MCF 10A (cell line): ENCODE results near the gene ERC2. TPM values are rescaled to one million over a fixed set of nuclear protein-coding genes. Genes with fewer than 3 reads are reported as not detected.

Experiments
- BruUV-seq: library from RNA; stranded (reverse); fragments of 400-500 nt; replicated peaks from 2 replicates; lab custom pipeline; 2021; lab: Mats Ljungman, UMichigan
- CTCF ChIA-PET: fragments of 300-600 bp; sonication (Branson Sonifier 250); formaldehyde crosslinking; extraction: SDS; loops from one replicate; lab custom pipeline; 2021; ENCODE audit warnings: antibody characterized with exemption, inconsistent platforms; lab: Yijun Ruan, JAX
- POLR2A ChIA-PET: fragments of 300-600, 350-650 bp; sonication (Branson Sonifier 250); formaldehyde crosslinking; extraction: SDS; loops from one replicate; lab custom pipeline; 2020; ENCODE audit warnings: antibody characterized with exemption, inconsistent platforms; lab: Yijun Ruan, JAX
- DNase-seq: peaks from one replicate; pipeline ENCODE4 v3.0.0-alpha.2; 2018; ENCODE audit not compliant: unreplicated experiment
- H3K27ac Mint-ChIP-seq: one replicate; pipeline ENCODE4 v1.8.0; 2022; ENCODE audit warnings: mild to moderate bottlenecking, low read depth, mixed read lengths; ENCODE audit not compliant: unreplicated experiment
- H3K27me3 Mint-ChIP-seq: one replicate; pipeline ENCODE4 v1.8.0; 2022; ENCODE audit warnings: mixed read lengths; ENCODE audit not compliant: insufficient read depth, unreplicated experiment
- H3K36me3 Mint-ChIP-seq: one replicate; pipeline ENCODE4 v1.8.0; 2022; ENCODE audit warnings: mild to moderate bottlenecking, moderate library complexity, mixed read lengths; ENCODE audit not compliant: insufficient read depth, unreplicated experiment
- H3K4me1 Mint-ChIP-seq: one replicate; pipeline ENCODE4 v1.8.0; 2022; ENCODE audit warnings: mixed read lengths; ENCODE audit not compliant: insufficient read depth, unreplicated experiment
- H3K4me3 Mint-ChIP-seq: one replicate; pipeline ENCODE4 v1.8.0; 2022; ENCODE audit warnings: mild to moderate bottlenecking, moderate library complexity, mixed read lengths; ENCODE audit not compliant: unreplicated experiment
- H3K9me3 Mint-ChIP-seq: one replicate; pipeline ENCODE4 v1.8.0; 2022; ENCODE audit warnings: mixed read lengths; ENCODE audit not compliant: unreplicated experiment
- CTCF ChIP-seq: fragments of 200-600 bp; IDR thresholded peaks from one replicate; pipeline ENCODE4 v1.8.0; 2022; ENCODE audit warnings: antibody characterized with exemption, mild to moderate bottlenecking; ENCODE audit not compliant: unreplicated experiment
- intact Hi-C: fragments of 100-400 bp; cut with micrococcal nuclease; formaldehyde crosslinking; loops from 2 replicates; pipeline ENCODE4 v1.14.1; 2022
- total RNA-seq: library from RNA; stranded (reverse); gene quantifications from 2 replicates; pipeline ENCODE4 v1.2.3, GENCODE V29; 2022

The ERC2 gene
- total RNA-seq, 1 experiment from 2014 or later, result 0.42 TPM

DNA sequence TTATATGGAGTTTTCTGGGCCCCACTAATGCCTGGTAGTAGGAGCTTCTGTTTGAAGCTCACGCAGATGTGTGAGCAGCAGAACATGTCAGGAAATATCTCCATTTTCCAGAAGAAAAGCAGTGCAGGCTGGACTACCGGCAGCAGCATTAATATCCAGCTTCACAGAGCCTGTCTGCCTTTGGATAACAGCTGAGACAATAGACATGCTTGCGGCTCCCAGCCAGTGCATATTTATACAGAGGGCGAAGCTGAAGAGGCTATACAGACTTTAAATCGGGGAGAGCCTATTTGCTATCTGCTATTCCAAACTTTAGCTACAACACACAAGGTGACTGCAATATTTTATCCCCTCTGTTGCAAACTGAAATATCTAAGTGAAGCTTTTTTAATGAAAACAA lies 731.1 kb downstream of the ERC2 start:
- no peak for DNase-seq
- Mint-ChIP-seq H3K36me3 (no peaks in the 10 kb centered on the region), H3K9me3 (no peaks in the 10 kb centered on the region), H3K4me3 (no peak overlapping the region), H3K27me3 (peaks cover 7% of the 10 kb centered on the region), H3K4me1 (no peaks in the 10 kb centered on the region), H3K27ac (no peak overlapping the region)
- no TSS peak for BruUV-seq
- intact Hi-C loops, result no loop called here
- ChIA-PET POLR2A (no interaction called here), CTCF (interaction anchor here (0.8 to 1.9 kb wide), 5 partner anchors 9 to 514 kb away, joined by 3 to 5 read pairs (median 4); no protein-coding TSS in a partner anchor)
- TF ChIP-seq CTCF, result no peak

- BruUV-seq, result no TSS peak
- peak; percentile 7 for DNase-seq
- Mint-ChIP-seq H3K9me3 (no peaks in the 10 kb centered on the region), H3K27ac (no peak overlapping the region), H3K4me3 (no peak overlapping the region), H3K27me3 (peaks cover 7% of the 10 kb centered on the region), H3K36me3 (no peaks in the 10 kb centered on the region), H3K4me1 (no peaks in the 10 kb centered on the region)
- CTCF ChIA-PET, result interaction anchor here (1.2 kb wide), 1 partner anchor 162 kb away, joined by 3 read pairs; no protein-coding TSS in a partner anchor
- POLR2A ChIA-PET, result no interaction called here
- intact Hi-C loops, result no loop called here
- TF ChIP-seq CTCF, result no peak
Measured at GRCh38 chr3:55735976-55736375, 732.3 kb downstream of the ERC2 start.

GRCh38 chr3:55731741-55732140 lies 736.5 kb downstream of the ERC2 start:
- Mint-ChIP-seq H3K36me3 (no peaks in the 10 kb centered on the region), H3K4me3 (no peak overlapping the region), H3K27me3 (peaks cover 7% of the 10 kb centered on the region), H3K4me1 (no peaks in the 10 kb centered on the region), H3K9me3 (no peaks in the 10 kb centered on the region), H3K27ac (no peak overlapping the region)
- no peak for DNase-seq
- intact Hi-C loops, result no loop called here
- ChIA-PET POLR2A (no interaction called here), CTCF (interaction anchor here (0.8 to 4.0 kb wide), 4 partner anchors 10 to 17 kb away, joined by 3 to 25 read pairs (median 6); no protein-coding TSS in a partner anchor)
- no peak for TF ChIP-seq CTCF
- BruUV-seq, result no TSS peak

DNA sequence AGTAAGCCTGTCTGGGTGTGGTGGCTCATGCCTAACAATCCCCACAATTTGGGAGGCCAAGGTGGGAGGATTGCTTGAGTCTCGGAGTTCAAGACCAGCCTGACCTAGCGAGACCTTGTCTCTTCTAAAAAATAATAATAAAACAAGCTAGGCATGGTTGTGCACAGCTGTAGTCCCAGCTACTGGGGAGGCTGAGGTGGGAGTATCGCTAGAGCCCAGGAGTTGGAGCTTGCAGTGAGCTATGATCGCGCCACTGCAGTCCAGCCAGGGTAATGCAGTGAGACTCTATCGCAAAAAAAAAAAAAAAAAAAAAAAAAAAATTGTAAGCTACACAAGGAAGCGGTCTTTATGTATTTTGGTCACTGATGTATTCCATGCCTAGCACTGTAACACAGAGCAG lies 738.7 kb downstream of the ERC2 start:
- no TSS peak for BruUV-seq
- no peak overlapping the region for H3K27ac Mint-ChIP-seq
- peaks cover 7% of the 10 kb centered on the region for H3K27me3 Mint-ChIP-seq
- H3K4me1 Mint-ChIP-seq, result no peaks in the 10 kb centered on the region
- intact Hi-C loops, result loop anchor here (10.0 kb wide), 1 partner anchor 105 kb away; no protein-coding TSS in a partner anchor
- ChIA-PET POLR2A (no interaction called here), CTCF (interaction anchor here (0.5 to 4.0 kb wide), 9 partner anchors 8 to 526 kb away, joined by 3 to 25 read pairs (median 4); no protein-coding TSS in a partner anchor)
- TF ChIP-seq CTCF, result no peak
- H3K9me3 Mint-ChIP-seq, result no peaks in the 10 kb centered on the region
- no peak for DNase-seq
- H3K4me3 Mint-ChIP-seq, result no peak overlapping the region
- H3K36me3 Mint-ChIP-seq, result no peaks in the 10 kb centered on the region
